ENCODE data around the gene NADK2.

The NADK2 gene

DNA sequence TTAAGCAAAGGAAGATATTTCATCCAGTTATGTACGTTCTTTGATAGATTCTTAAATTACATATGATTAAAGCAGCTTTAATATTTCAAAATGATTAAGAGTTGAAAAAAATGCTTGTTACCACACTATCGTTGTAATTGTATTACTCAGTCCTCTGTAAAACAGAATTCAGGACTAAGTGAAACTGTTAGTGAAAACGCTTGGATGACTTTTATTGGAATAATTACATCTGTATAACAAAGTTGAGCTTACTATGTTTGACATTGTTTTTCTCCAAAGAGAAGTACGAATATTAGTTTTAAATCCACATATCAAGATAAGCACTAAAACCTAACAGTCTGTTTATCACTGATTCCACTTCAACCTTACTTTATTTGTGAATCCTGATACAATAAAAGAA is 8.7 kb upstream of the NADK2 start:
- in situ Hi-C loops (cut with MboI; ENCODE audit: low sequenced_read_pairs) = no loop called here

GRCh38 chr5:36246036-36246800 is 4.5 kb upstream of the NADK2 start:
- in situ Hi-C loops (cut with MboI; ENCODE audit: low sequenced_read_pairs) = loop anchor here (10.0 kb wide), 1 partner anchor 449 kb away; no protein-coding TSS in a partner anchor

DNA sequence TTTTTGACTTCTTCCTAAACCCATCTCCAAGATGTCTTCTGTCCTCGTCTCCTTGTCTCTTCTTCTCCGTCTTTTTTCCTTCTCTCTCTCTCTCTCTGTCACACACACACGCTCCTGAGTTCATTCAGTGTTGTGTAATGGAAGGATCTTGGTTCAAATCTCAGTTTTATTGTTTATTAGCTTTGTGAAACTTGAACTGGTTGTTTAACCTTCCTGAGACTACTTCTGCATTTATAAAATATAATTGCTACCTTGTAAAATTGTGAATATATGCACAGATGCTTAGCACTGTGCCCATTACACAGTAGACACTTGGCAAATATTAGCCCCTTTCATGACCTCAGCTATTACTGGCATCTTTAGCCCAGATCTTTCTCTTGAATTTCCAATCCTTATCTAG is 2.4 kb upstream of the NADK2 start:
- in situ Hi-C loops (cut with MboI; ENCODE audit: low sequenced_read_pairs) = loop anchor here (10.0 kb wide), 1 partner anchor 451 kb away; no protein-coding TSS in a partner anchor

DNA sequence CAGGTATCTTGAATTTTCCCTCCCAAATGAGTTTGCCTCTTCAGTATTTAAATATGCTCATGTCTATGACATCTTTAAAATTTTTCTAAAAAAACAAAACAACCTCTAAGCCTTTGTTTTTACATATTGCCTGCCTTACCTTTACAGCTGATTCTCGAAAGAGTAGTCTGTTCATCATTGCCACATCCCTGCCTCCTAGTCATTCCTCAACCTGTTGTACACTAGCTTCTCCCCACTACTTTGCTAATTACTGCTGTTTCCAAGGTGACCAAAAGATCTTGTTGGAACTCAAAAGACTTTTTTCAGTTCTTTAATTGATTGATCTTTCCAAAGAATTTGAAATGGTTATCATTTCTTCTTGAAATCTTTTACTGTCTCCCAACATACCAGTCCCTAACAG is 1.9 kb upstream of the NADK2 start:
- in situ Hi-C loops (cut with MboI; ENCODE audit: low sequenced_read_pairs) = loop anchor here (10.0 kb wide), 1 partner anchor 451 kb away; no protein-coding TSS in a partner anchor

DNA sequence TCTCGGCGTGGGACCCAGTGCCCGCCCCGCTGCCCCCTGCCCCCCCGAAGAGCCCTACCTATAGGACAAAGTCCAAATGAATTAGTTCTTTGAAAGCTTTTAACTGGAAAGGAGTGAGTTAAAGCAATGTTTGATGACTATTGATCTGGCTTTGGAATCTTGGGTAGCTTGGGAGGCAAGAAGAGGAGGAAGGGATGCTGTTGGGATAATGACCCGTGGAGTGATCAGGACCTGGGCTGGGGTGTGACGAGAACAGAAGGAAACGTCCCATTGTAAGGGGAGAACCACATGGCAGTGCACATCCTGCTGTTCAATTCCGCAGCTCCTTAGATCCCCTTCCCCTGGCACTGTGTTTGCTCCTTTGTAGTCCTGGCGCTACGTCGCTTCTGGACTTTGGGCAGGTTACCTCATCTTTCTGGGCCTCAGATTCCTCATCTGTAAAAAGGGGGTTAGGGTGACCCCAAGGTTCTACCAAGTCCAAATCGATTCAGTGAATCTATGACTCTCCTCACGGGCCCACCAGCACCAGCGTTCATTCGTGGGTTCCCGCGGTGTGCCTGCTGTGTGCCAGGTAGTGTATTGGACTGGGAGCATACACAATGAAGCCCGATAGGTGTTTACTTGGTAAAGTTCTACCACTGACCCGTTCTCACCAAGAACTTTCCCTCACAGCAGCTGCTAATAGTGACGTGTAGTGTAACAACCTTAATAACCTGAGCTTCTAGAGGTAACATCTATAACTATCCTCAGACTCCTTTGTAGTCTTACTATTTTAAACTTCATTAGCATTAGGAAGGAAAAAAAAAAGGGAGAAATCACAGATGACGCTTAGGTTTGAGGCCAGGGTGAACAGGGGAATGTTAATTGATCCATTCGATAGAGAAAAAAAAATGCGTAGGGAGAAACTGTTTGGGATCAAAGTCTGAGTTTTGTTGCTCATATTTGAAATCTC is 1.1 kb upstream of the NADK2 start:
- in situ Hi-C loops (cut with MboI; ENCODE audit: low sequenced_read_pairs) = loop anchor here (10.0 kb wide), 1 partner anchor 452 kb away; no protein-coding TSS in a partner anchor

DNA sequence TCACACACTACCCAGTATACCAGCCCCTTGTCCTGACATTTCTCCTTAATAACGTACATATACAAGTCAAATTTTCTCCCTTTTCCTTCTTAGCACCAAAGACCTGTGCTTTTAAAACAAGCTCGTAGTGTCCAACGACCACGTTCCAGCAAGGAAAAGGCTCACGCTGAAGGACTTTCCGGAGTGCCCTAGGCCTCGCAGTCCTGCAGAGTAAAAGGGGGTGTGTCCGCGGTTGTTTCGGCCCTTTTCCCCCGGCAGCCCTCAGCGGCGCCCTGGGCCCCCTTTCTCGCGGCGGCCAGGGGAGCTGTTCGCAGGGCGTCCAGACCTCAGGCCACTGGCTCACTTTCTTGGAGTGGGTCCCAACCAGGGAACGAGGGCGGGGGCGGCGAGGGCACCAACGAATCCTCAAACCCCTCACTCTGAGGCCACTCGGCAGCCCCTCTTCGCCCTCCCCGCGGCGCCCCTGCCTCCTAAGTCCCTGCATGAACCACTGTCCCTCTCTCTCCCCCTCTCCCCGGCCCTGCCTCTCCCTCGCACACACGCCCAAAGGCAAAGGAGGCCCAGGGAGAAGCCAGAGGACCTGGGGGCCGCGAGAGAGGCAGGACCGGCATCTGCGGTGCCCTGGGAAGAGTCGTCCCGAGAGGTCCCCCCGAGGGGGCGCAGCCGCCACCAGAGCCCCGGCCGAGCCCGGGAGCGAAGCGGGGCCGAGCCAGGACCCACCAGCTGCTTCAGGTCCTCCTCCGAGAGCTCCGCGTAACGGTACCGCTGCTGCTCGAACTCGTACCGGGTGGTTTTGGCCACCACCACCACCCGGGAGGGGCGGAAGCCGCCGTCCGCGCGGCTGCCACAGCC is 720 bp downstream of the NADK2 start:
- in situ Hi-C loops (cut with MboI; ENCODE audit: low sequenced_read_pairs) = loop anchor here (10.0 kb wide), 1 partner anchor 454 kb away; no protein-coding TSS in a partner anchor

GRCh38 chr5:36239370-36240293 is 2.1 kb downstream of the NADK2 start:
- in situ Hi-C loops (cut with MboI; ENCODE audit: low sequenced_read_pairs) = loop anchor here (10.0 kb wide), 1 partner anchor 455 kb away; no protein-coding TSS in a partner anchor

GRCh38 chr5:36238502-36239295 is 3.0 kb downstream of the NADK2 start:
- in situ Hi-C loops (cut with MboI; ENCODE audit: low sequenced_read_pairs) = no loop called here

DNA sequence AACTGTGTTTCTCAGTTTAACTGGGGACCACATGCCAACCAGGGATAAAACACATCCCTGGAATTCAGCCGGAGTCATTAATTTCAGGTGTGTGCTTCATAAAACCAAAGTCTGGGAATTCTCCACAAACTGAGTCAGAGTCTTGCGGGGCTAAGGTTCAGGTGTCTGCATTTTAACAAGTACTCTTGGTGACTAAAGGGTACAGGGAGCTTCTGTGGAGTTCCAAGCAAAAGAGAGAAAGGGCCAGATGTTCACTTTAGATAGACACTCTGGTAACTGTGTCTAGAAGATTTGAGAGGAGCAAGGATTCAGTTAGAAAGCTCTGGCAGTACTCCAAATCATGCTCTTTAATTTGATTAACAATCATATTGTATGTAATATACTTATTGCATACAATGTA is 4.0 kb downstream of the NADK2 start:
- in situ Hi-C loops (cut with MboI; ENCODE audit: low sequenced_read_pairs) = no loop called here

DNA sequence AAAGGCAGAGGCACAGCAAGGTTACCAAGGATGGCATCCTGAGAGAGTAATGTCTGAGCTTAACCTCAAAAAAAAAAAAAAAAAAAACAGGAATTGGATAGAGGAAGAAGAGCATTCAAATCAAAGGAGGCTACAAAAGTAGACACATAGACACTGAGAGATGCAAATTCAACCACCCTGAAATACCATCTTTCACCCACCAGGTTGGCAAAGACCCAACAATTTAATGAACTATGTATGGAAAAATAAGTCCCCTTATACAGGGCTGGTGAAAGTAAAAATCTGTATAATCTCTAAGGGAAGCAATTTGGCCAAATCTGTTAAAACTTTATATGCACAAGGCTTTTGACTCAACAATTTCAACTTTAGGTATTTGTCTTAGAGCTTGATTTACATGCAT is 4.9 kb downstream of the NADK2 start:
- in situ Hi-C loops (cut with MboI; ENCODE audit: low sequenced_read_pairs) = no loop called here

GRCh38 chr5:36232533-36232932 is 9.2 kb downstream of the NADK2 start:
- in situ Hi-C loops (cut with MboI; ENCODE audit: low sequenced_read_pairs) = no loop called here

DNA sequence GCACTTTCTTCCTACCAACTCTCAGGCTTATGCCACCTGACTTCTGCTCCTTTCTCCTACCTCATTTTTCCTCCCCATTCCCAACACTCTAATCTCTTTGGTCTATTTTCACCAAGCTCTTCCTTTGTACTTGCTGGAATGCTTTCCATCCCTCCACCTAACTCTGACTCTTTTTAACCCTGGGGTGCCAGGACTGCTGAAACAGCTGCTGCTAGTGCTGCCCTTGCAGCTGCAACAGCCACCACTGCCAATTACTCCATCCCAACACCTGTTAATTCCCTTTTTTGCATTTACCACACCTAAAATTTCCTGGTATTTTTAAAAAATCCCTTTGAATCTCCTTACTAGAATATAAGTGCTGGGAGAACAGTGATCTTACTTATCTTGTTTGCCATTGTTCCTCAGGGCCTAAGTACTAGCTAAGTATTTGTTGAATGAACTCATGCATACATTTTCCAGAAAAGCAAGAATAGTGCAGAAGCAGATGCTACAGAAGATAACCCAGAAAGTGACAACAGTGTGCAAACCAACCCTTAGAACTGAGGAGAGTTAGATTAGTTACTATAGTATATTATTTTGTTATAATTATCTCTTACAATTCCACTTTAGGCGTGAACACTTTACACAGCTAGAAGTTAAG is 11.5 kb downstream of the NADK2 start:
- in situ Hi-C loops (cut with MboI; ENCODE audit: low sequenced_read_pairs) = no loop called here

DNA sequence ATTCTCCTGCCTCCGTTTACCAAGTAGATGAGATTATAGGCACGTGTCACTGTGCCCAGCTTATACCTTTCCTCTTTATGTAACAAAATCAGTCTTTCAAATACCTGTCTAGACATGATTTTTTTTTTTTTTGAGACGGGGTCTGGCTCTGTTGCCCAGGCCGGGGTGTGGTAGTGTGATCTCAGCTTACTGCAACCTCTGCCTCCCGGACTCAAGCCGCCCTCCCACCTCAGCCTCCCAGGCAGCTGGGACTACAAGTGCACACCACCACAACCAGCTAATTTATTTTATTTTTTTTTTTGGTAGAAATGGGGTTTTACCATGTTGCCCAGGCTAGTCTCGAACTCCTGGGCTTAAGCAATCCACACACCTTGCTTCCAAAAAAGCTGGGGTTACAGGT is 13.2 kb downstream of the NADK2 start:
- in situ Hi-C loops (cut with MboI; ENCODE audit: low sequenced_read_pairs) = no loop called here

- in situ Hi-C loops (cut with MboI; ENCODE audit: low sequenced_read_pairs) = no loop called here
Observed at GRCh38 chr5:36227046-36227445, 14.7 kb downstream of the NADK2 start.

DNA sequence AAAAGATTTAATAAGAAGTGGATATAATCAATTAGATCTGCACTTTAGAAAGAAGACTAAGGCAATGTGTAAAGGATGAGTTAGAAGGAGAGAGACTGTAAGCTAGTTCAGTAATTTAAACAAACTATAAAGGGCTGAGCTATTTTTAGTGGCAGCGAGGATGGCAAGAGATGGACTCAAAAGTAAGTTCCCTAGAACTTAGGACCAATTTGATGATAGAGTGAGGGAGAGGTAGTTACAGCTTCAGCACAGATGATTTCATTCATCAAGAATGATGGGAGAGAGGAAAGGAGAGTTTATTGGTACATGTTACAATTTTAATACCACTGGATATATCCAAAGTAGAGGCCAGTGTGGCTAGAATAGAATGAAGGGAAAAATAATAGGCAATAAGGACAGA is 19.1 kb downstream of the NADK2 start:
- in situ Hi-C loops (cut with MboI; ENCODE audit: low sequenced_read_pairs) = no loop called here

DNA sequence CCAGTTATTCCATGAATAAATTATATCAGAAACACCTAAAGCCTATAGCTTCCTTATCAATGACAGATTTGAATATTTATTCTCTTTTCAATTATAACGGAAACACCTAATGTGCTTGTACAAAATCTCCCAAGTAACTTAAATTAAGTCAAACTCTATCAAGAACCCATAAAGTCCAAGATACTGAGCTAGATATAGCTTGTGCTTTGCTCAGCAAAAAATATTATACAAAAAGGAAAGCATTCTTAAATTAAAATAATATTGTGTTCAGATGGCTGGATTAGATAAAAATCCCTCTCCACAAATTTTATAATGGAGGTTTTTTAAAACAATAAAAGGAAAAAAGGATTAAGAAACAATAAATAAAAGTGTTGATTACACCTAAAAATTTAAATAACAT is 23.7 kb downstream of the NADK2 start:
- in situ Hi-C loops (cut with MboI; ENCODE audit: low sequenced_read_pairs) = no loop called here

DNA sequence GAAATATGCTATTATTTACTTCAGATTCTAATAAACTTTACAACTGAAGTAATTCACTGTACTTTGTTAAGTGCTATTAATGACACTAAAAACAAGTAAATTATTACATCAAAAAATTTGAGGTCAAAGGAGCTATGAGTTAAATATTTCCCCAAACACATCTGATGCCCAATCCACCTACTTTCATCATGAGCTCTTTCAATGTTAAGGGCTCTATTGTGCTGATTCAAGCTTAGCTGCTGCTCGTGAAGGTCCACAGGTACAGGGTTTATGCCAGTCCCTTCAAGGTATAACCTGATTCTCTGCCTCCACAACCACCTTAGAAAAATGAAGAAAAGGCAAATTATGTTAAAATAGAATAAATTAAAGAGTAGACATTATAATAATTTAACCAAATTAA is 24.2 kb downstream of the NADK2 start:
- in situ Hi-C loops (cut with MboI; ENCODE audit: low sequenced_read_pairs) = no loop called here

GRCh38 chr5:36215910-36216309 is 25.8 kb downstream of the NADK2 start:
- in situ Hi-C loops (cut with MboI; ENCODE audit: low sequenced_read_pairs) = no loop called here
